Kidney capillary endothelial cell (primary cell): ENCODE data around the gene DCAF17.
"Not testable (repeated sequence)": the region's sequence is repeated elsewhere in the genome, so short reads cannot be mapped to it uniquely, and the experiment has no call there.

Experiments used
- DNase-seq: peaks from one replicate; pipeline ENCODE4 v3.0.0-alpha.2; 2018; ENCODE audit warnings: low spot score

Gene DCAF17

DNA sequence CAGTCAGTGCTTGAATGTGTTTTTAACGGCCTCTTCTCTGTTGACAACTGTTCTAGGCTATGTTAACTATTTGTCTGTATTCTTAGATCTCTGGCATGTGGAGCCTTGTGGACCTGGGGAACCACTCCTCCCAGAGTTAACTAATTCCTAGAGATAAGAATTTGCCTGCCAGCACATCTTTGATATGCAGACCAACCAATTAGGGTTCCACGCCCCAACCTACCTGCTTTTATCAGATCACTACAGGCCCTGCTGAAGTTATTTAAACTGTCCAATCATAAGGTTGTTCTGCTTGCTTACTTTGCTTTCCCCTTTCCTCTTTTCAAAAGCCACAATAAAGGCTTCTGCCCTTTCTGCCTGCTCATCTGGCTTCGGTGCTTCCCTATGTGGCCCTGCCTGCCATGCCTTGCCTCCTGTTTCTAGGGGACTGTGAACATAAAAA is 79.7 kb downstream of the DCAF17 start:
- DNase-seq: no peak

DNA sequence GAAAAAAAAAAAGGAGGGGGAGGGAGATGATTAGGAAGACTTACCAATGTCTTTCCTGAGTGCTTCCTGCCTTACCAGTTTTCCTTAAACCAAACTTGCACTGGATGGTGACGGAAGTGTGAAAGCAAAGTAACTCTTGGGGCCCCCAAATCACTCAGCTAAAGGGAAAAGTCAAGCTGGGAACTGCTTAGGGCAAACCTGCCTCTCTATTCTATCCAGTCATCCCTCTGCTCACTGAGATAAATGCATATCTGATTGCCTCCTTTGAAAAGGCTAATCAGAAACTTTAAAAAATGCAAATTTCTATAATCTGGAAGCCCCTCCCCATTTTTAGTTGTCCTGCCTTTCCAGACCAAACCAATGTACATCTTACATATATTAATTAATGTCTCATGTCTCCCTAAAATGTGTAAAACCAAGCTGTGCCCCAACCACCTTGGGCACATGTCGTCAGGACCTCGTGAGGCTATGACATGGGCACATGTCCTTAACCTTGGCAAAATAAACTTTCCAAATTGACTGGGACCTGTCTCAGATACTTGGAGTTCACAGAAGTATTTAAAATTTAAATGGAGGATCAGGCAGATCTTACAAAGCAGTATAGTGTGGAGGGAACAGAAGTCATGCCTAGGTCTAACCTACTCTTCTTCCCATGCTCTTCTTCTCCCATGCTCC is 81.0 kb downstream of the DCAF17 start:
- no peak for DNase-seq

DNA sequence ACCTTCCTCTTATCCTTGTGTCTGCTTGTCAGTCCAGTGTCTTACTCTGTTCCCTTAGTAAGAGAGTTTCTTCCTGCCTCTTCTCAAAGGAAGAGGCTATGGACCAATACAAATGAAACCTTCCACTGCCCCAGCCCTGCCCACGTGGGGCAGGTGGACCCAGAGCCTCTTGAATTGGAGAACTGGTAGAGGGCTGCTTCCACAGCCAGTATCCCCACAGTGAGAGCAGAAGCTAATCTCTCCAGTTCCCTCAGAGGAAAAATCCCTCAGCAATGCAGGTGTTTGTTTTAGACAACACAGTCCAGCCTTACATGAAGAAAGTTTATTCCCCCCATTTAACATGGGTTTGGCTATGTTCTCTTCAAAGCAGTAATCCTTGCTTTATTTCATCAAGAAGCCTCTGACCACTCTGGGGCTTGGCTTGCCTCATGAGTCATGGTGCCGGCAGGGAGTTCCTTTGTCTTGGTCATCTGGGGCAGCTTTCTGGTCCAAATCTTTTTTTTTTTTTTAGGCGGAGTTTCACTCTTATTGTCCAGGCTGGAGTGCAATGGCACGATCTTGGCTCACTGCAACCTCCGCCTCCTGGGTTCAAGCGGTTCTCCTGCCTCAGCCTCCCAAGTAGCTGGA is 81.8 kb downstream of the DCAF17 start:
- DNase-seq: no peak

DNA sequence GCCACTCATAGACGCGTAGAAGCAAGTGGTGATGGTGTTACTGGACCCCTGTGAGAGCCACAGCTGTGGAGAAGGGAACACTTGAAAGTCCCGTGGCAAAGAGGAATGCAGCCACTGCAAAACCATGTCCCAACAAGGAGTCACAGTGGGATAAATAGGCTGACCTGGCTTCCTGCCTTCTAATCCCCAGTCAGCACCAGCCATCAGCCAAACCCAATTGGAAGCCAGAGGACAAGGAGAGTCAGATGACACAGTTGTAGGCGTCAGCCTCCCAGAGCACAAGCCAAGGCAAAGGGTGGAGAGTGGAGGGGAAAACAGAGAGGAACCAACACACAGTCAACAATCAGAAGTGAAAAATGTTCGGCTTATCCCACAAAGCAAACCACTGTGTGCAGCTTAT is 82.8 kb downstream of the DCAF17 start:
- no peak for DNase-seq

DNA sequence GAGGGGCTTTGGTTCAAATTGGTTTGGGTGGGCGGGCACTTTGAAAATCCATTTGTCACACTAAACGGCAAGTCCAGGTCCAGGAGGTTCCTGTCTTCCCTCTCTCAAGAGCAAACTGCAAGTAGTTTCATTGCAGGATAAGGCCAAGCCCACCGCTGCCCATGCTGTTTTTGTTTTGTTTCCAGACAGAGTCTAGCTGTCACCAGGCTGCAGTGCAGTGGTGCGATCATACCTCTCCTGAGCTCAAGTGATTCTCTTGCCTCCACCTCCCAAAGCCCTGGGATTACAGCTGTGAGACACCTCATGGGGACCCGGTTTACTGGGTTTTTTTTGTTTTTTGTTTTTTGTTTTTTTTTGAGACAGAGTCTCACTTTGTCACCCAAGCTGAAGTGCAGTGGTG is 86.4 kb downstream of the DCAF17 start:
- DNase-seq: no peak

DNA sequence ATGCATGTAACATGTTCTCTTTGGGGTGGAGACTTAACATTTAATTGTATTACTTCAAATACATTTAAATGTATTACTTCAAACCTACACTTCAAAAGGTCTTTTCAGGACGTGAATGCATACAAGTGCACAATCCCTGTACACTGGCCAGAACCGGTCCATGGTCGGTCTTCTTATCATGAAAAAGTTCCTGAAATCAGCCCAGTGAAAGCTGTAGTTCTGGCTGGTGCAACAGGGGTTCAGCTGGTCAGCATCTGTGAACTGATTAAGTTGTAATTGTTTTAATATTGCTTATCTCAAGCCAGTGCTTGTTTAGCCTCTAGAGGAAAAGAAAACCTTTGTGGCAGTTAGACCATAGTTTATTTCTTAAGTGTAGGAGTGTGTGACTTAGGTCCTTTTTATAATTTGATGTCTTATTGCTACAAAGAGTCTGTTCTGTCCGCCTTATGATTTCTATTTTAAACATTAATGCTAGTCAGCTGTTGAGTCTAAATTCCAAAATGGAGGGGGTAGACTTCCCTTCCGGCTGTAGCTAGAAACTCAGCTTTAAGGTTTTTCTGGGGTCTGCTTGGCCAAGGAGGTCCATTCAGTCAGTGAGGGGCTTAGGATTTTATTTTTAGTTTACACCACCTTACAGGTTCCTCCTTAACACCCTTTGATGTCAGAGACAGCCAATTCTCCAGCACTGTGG is 87.5 kb downstream of the DCAF17 start:
- no peak for DNase-seq

DNA sequence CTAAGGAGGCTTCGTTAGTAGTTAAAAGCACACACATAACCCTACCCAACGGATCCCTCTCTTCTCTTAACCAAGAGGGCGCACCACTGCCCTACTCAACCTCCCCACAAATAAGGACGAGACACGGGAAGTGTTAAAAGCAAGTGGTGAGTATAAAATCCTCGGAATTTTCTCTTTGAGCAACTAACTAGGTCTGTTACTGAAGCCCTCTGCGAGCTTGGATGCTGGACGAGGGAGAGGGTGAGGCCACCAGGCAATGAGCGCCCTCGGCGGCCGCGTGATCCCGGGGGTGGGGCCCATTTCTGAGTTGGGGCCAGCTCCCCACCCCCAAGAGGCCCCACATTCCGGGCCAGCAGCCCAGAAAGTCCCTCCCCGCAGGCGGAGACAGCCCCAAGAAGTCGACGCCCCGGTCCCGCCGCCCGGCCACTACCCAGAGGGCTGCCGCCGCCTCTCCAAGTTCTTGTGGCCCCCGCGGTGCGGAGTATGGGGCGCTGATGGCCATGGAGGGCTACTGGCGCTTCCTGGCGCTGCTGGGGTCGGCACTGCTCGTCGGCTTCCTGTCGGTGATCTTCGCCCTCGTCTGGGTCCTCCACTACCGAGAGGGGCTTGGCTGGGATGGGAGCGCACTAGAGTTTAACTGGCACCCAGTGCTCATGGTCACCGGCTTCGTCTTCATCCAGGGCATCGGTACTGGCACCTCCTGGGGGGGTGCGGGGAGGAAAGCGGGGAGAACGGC is 88.2 kb downstream of the DCAF17 start, which contains the start of gene CYBRD1:
CYBRD1 (plus strand) TSS at position 423 of the 736 bp plus-strand sequence; CDS start at position 495, 72 bp downstream.
- DNase-seq: peak; percentile 9

DNA sequence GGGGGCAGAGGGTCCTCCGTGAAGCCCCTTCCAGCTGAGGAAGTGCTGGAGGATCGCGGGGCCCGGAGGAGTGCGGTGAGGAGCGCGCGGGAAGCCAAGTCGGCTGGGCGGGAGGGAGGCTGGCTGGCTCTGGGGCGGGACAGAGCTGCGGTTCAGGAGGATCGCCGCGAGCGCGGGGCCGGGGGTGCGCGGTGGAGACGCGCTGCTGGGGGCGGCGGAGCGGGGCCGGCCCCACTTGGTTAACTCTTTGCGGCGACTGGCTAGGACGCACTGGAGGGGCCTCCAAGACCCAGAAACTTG is 88.7 kb downstream of the DCAF17 start:
- DNase-seq: no peak

DNA sequence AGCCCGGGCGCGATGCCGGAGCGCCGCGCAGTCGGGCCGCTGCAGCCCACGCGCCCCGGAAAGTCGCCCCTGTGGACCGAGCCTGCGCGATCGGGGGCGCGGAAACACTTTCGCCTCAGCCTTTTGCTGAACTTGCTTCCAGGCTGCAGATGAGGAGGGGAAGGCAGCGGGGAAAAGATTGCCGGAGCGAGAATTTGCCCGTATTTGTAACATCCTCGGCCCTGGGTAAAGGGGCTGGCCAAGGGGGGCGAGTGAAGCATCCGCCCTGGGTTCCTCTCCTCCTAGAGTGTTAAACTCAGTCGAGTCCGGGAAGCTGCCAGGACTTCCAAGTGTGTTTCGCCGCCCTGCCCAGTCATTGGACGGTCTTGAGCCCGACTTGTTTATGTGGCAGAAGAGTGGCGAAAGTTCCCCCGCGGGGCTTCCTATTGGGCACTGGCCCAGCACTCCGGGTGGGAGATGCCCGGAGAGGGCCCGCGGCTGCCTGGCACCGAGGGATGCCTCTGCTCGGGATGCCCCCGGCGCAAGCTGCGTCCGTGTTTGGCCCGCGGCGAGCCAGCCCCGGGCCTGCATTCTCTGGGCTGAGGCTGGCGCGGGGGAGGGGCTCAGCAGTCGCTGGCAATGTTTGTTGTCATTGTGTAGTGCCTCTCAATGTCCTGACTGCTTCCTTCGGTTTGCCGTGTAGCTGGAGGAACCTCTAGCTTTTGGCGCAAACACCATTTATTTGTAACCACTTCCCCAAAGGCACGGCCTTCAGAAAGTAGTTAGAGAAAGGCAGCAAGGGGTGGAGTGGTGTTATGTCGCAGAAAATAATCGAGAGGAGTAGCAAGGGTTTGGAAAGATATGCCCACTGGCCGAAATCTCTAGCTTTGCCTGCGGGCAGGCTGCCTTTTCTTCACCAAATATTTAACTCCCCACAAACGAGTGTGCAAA is 89.3 kb downstream of the DCAF17 start:
- DNase-seq: peak; percentile 47

DNA sequence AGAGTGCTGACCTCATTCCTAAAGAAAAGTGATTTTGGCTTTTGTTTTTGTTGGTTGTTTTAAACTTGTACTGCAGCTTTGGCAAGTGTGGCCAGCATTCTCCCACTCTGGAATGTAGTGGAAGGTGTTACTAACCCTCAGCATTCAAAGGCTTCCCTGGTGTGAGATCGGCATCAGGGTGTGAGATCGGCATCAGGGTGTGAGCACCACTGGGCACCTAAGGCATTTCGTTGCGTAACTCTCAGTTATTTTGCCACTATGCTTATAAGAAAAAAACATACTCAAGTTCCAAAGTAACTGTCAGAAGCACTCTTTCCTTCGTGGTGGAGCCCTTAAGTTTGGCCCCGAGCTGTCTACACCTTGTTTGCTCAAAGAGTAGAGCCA is 90.0 kb downstream of the DCAF17 start:
- no peak for DNase-seq

DNA sequence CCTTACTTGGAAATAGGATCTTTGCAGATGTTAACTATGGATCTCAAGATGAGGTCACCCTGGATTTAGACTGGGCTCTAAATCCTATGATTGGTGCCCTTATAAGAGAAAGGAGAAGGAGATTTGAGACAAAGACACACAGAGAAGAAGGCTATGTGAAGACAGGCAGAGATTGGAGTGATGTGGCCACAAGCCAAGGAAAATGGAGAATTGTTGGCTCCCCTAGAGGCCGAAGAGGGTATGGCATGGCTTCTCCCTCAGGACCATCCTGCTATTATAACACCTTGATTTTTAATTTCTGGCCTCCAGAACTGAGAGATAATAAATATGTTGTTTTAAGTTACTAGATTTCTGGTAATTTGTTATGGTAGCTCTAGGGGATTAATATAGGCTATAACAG is 95.9 kb downstream of the DCAF17 start:
- DNase-seq: no peak

DNA sequence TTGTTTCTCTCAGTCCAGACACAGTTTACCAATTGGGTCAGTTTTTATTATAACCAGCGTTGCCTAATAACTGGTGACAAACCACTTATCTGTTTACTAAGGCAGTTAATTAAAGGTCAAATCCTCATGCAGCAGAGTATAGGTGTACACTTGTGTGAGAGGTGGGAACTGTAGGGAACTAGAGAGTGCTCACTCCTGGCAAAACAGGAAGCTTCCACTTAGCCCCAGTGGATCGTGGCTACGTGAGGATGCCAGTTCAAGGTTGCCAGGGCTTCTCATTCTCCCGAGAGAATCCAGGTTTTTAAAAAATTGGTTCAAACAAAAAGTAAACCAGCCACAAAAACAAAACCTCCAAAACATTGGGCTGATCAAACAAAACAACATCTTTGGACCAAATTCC is 96.4 kb downstream of the DCAF17 start:
- DNase-seq: no peak

DNA sequence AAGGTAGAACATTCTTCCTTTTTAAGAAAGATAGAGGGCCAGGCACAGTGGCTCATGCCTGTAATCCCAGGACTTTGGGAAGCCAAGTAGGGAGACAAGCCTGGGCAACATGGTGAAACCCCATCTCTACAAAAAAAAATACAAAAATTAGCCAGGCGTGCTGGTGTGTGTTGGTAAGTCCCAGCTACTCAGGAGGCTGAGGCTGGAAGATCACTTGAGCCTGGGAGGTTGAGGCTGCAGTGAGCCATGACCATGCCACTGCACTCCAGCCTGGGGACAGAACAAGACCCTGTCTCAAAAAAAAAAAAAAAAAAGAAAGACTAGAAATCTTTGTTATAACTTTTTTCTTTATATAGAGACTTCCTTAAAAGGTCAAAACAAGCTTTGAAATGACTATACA is 96.8 kb downstream of the DCAF17 start:
- DNase-seq: not testable (repeated sequence)

DNA sequence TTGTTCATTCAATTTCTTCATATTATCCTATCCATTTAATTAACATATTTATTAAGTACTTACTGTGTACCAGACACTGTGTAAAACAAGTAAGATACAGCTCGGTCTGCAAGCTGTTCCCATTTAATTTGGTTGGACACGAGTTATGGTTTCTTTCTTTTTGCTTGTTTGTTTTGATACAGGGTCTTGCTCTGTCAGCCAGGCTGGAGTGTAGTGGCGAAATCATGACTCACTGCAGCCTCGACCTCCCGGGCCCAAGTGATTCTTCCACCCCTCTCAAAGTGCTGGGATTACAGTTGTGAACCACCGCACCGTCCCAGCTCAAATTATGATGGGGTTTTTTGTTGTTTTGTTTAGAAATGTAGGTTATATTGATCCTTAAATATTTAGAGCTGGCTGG is 97.3 kb downstream of the DCAF17 start:
- peak; percentile 9 for DNase-seq

DNA sequence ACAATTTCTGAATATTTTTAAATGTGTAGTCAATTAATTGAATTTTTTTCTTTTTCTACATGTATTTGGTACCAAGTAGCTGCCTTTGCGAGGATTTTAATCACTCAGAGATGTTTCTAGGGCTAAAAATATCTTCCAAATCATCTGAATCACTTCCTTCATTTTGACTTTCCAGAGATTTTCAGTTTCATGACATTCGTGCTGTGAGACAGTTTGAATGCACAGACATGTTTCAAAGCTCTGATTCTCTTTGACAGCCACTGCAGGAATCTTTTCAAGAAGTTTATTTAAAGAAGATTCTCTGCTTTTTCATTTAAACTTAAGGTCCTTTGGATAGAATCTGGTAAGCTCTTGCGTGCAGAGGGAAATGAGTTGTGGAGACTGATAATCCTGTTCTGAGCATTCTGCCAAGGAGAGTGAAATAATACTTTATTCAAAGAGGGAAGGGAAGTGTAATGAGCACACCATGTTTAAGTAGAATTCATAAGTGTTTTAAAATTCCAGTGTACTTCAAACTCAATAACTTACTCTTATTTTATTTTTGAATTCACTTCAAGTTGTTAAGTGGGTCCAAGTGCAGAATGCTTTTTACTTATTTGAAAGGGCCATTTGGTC is 97.9 kb downstream of the DCAF17 start:
- no peak for DNase-seq

DNA sequence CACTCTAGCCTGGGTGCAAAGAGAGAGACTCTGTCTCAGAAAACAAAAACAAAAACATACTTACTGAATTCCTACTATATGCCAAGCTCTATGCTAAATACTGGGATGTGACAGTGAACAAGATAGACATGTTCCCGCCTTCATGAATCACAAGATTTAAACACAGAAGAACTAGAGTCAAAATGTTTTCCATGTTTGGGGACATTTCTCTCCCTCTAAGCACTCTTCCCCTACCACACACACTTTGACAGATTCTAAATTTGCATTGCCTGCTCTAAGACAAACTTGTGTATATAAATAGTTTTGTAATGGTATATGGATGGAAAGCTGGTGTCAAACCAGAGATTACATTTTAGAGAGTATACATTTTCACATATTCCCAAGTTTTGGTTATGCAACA is 99.3 kb downstream of the DCAF17 start:
- no peak for DNase-seq
